SH-SY5Y (cell line): ENCODE results near the gene CDHR1.

ENCODE experiments used
- GATA2 ChIP-seq: IDR thresholded peaks from 2 replicates; pipeline ENCODE4 v1.6.1; 2011; ENCODE audit warnings: mild to moderate bottlenecking, low read depth, low read length
- GATA3 ChIP-seq: IDR thresholded peaks from 2 replicates; pipeline ENCODE4 v1.6.1; 2011; ENCODE audit warnings: low read depth, mild to moderate bottlenecking, low read length, moderate library complexity

DNA sequence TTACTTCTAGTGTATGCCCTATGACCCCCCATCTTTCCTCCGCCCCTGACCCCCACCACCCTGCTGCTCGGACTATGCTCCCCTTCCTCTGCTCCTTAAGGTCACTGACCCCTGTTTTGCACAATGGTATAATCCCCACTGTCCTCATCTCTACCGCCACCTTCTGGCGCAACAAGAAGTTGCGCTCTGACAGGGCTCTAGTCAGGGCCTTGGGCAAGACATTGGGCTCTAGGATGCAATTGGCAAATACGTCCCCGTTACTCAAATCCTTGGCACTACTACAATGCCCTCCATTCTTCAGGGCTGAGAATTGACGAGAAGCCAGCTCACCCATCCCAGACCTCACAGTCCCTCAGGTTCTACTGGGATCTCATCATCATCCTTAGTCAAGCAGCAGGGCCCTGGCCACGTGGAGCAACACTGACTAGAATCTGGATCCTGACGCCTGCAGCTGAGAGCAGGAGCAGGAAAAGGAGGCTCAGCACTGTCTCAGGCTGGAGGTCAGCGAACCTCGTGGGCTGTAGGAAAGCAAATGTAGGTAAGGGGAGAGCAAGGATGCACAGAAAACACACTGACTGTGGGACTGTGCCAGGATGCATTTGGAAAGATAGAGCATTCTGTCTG is 20.4 kb downstream of the CDHR1 start:
- TF ChIP-seq GATA3 = no peak
- TF ChIP-seq GATA2 = no peak
